NCI-H82 (cell line): ENCODE results near the gene GPC2.
"Not testable (repeated sequence)": the region's sequence is repeated elsewhere in the genome, so short reads cannot be mapped to it uniquely, and the experiment has no call there.

Experiments used
- DNase-seq: peaks from one replicate; lab custom pipeline; 2025; lab: John Stamatoyannopoulos, UW

The GPC2 gene

GRCh38 chr7:100200693-100201092 lies 23.5 kb upstream of the GPC2 start:
- DNase-seq = no peak

GRCh38 chr7:100198266-100198665 lies 21.1 kb upstream of the GPC2 start:
- no peak for DNase-seq

GRCh38 chr7:100195901-100196322 lies 18.7 kb upstream of the GPC2 start:
- not testable (repeated sequence) for DNase-seq

- DNase-seq = no peak
Measured at GRCh38 chr7:100195222-100195621, 18.0 kb upstream of the GPC2 start.

- DNase-seq = no peak
Measured at GRCh38 chr7:100192969-100193368, 15.8 kb upstream of the GPC2 start.

- DNase-seq = not testable (repeated sequence)
Measured at GRCh38 chr7:100192281-100192862, 15.2 kb upstream of the GPC2 start.

GRCh38 chr7:100191775-100192174 lies 14.6 kb upstream of the GPC2 start:
- DNase-seq = no peak

- peak; percentile 42 for DNase-seq
Measured at GRCh38 chr7:100190048-100190711, 13.0 kb upstream of the GPC2 start.

- DNase-seq = no peak
Measured at GRCh38 chr7:100189061-100189460, 11.9 kb upstream of the GPC2 start.

GRCh38 chr7:100185726-100186125 lies 8.5 kb upstream of the GPC2 start:
- DNase-seq = peak; percentile 92

- not testable (repeated sequence) for DNase-seq
Measured at GRCh38 chr7:100183090-100183489, 5.9 kb upstream of the GPC2 start.

GRCh38 chr7:100182616-100183015 lies 5.4 kb upstream of the GPC2 start:
- DNase-seq = not testable (repeated sequence)

- not testable (repeated sequence) for DNase-seq
Measured at GRCh38 chr7:100180084-100180483, 2.9 kb upstream of the GPC2 start.

- peak; percentile 48 for DNase-seq
Measured at GRCh38 chr7:100176096-100177044, 811 bp downstream of the GPC2 start.

GRCh38 chr7:100175296-100175935 lies 1.8 kb downstream of the GPC2 start:
- DNase-seq = no peak

GRCh38 chr7:100174582-100174981 lies 2.6 kb downstream of the GPC2 start:
- no peak for DNase-seq

- DNase-seq = no peak
Measured at GRCh38 chr7:100173806-100174495, 3.2 kb downstream of the GPC2 start.

GRCh38 chr7:100171840-100172239 lies 5.3 kb downstream of the GPC2 start:
- no peak for DNase-seq

GRCh38 chr7:100171087-100171681 lies 6.0 kb downstream of the GPC2 start:
- no peak for DNase-seq

GRCh38 chr7:100170101-100170897 lies 6.9 kb downstream of the GPC2 start:
- no peak for DNase-seq
